Mucosa of rectum (tissue), 2 donors: Measurements from ENCODE around the gene PRKG1.

Source experiments
- H3K27ac ChIP-seq, 2 donors: one replicate each; pipeline ENCODE4 v1.7.0; 2013; ENCODE audit warnings: inconsistent platforms in 2 of 2, low read depth in 2 of 2, low read length in 2 of 2
- H3K27me3 ChIP-seq, 2 donors: one replicate each; pipeline ENCODE4 v1.7.0; 2013; ENCODE audit warnings: low read length in 2 of 2; ENCODE audit not compliant: control insufficient read depth in 2 of 2, insufficient read depth in 2 of 2
- H3K36me3 ChIP-seq, 2 donors: one replicate each; pipeline ENCODE4 v1.7.0; 2013; ENCODE audit warnings: low read length in 2 of 2; ENCODE audit not compliant: control insufficient read depth in 2 of 2, insufficient read depth in 2 of 2
- H3K4me1 ChIP-seq, 2 donors: one replicate each; pipeline ENCODE4 v1.7.0; 2013; ENCODE audit warnings: low read length in 2 of 2, mild to moderate bottlenecking in 1 of 2; ENCODE audit not compliant: control insufficient read depth in 2 of 2, insufficient read depth in 2 of 2
- H3K4me3 ChIP-seq, 2 donors: one replicate each; pipeline ENCODE4 v1.7.0; 2013; ENCODE audit warnings: low read length in 2 of 2
- H3K9ac ChIP-seq, 2 donors: one replicate each; pipeline ENCODE4 v1.7.0; 2013; ENCODE audit warnings: low read length in 2 of 2, low read depth in 1 of 2, mild to moderate bottlenecking in 1 of 2
- H3K9me3 ChIP-seq, 2 donors: one replicate each; pipeline ENCODE4 v1.7.0; 2013; ENCODE audit warnings: low read length in 2 of 2; ENCODE audit not compliant: control insufficient read depth in 2 of 2
- donor health status: healthy.
- donor health status: Normal muscosa, but diverticular disease.

The PRKG1 gene

GRCh38 chr10:51501396-51501795, 427.1 kb downstream of the PRKG1 start:
- Histone ChIP-seq H3K9ac (no peak overlapping the region), H3K4me1 (no peaks in the 10 kb centered on the region), H3K27me3 (no peaks in the 10 kb centered on the region), H3K27ac (no peak overlapping the region), H3K4me3 (no peak overlapping the region), H3K9me3 (no peaks in the 10 kb centered on the region), H3K36me3 (no peaks in the 10 kb centered on the region)

GRCh38 chr10:51502124-51502523, 427.8 kb downstream of the PRKG1 start:
- Histone ChIP-seq H3K27ac (no peak overlapping the region), H3K4me1 (no peaks in the 10 kb centered on the region), H3K36me3 (no peaks in the 10 kb centered on the region), H3K9ac (no peak overlapping the region), H3K9me3 (no peaks in the 10 kb centered on the region), H3K4me3 (no peak overlapping the region), H3K27me3 (no peaks in the 10 kb centered on the region)

- Histone ChIP-seq H3K9ac (no peak overlapping the region), H3K4me3 (no peak overlapping the region), H3K36me3 (no peaks in the 10 kb centered on the region), H3K27me3 (no peaks in the 10 kb centered on the region), H3K4me1 (no peaks in the 10 kb centered on the region), H3K27ac (no peak overlapping the region), H3K9me3 (no peaks in the 10 kb centered on the region)
Measured at GRCh38 chr10:51503378-51503777, 429.1 kb downstream of the PRKG1 start.

GRCh38 chr10:51507476-51507875, 433.2 kb downstream of the PRKG1 start:
- Histone ChIP-seq H3K9me3 (no peaks in the 10 kb centered on the region), H3K9ac (no peak overlapping the region), H3K4me1 (no peaks in the 10 kb centered on the region), H3K27ac (no peak overlapping the region), H3K27me3 (no peaks in the 10 kb centered on the region), H3K4me3 (no peak overlapping the region), H3K36me3 (no peaks in the 10 kb centered on the region)

- H3K27me3 ChIP-seq = no peaks in the 10 kb centered on the region
- H3K9ac ChIP-seq = no peak overlapping the region
- H3K4me1 ChIP-seq = no peaks in the 10 kb centered on the region
- H3K4me3 ChIP-seq = no peak overlapping the region
- H3K36me3 ChIP-seq = no peaks in the 10 kb centered on the region
- no peak overlapping the region for H3K27ac ChIP-seq
- no peaks in the 10 kb centered on the region for H3K9me3 ChIP-seq
Measured at GRCh38 chr10:51508156-51508555, 433.9 kb downstream of the PRKG1 start.

GRCh38 chr10:51510231-51510630, 435.9 kb downstream of the PRKG1 start:
- no peak overlapping the region for H3K27ac ChIP-seq
- no peaks in the 10 kb centered on the region for H3K4me1 ChIP-seq
- H3K4me3 ChIP-seq = no peak overlapping the region
- no peaks in the 10 kb centered on the region for H3K9me3 ChIP-seq
- H3K9ac ChIP-seq = no peak overlapping the region
- no peaks in the 10 kb centered on the region for H3K36me3 ChIP-seq
- H3K27me3 ChIP-seq = no peaks in the 10 kb centered on the region

- Histone ChIP-seq H3K27me3 (no peaks in the 10 kb centered on the region), H3K9me3 (no peaks in the 10 kb centered on the region), H3K27ac (no peak overlapping the region), H3K36me3 (no peaks in the 10 kb centered on the region), H3K4me3 (no peak overlapping the region), H3K4me1 (no peaks in the 10 kb centered on the region), H3K9ac (no peak overlapping the region)
Measured at GRCh38 chr10:51521605-51522004, 447.3 kb downstream of the PRKG1 start.

GRCh38 chr10:51522858-51523257, 448.6 kb downstream of the PRKG1 start:
- no peaks in the 10 kb centered on the region for H3K36me3 ChIP-seq
- H3K9me3 ChIP-seq = no peaks in the 10 kb centered on the region
- H3K27me3 ChIP-seq = no peaks in the 10 kb centered on the region
- H3K4me3 ChIP-seq = no peak overlapping the region
- no peaks in the 10 kb centered on the region for H3K4me1 ChIP-seq
- H3K9ac ChIP-seq = no peak overlapping the region
- H3K27ac ChIP-seq = no peak overlapping the region

- H3K4me3 ChIP-seq = no peak overlapping the region
- no peaks in the 10 kb centered on the region for H3K9me3 ChIP-seq
- no peaks in the 10 kb centered on the region for H3K27me3 ChIP-seq
- no peak overlapping the region for H3K27ac ChIP-seq
- no peak overlapping the region for H3K9ac ChIP-seq
- no peaks in the 10 kb centered on the region for H3K36me3 ChIP-seq
- H3K4me1 ChIP-seq = no peaks in the 10 kb centered on the region
Measured at GRCh38 chr10:51523440-51523839, 449.2 kb downstream of the PRKG1 start.

- no peaks in the 10 kb centered on the region for H3K27me3 ChIP-seq
- H3K9ac ChIP-seq = no peak overlapping the region
- no peak overlapping the region for H3K27ac ChIP-seq
- H3K4me1 ChIP-seq = no peaks in the 10 kb centered on the region
- no peak overlapping the region for H3K4me3 ChIP-seq
- H3K36me3 ChIP-seq = no peaks in the 10 kb centered on the region
- H3K9me3 ChIP-seq = no peaks in the 10 kb centered on the region
Measured at GRCh38 chr10:51524041-51524440, 449.8 kb downstream of the PRKG1 start.

- H3K27me3 ChIP-seq = no peaks in the 10 kb centered on the region
- no peaks in the 10 kb centered on the region for H3K9me3 ChIP-seq
- H3K4me3 ChIP-seq = no peak overlapping the region
- no peak overlapping the region for H3K27ac ChIP-seq
- no peaks in the 10 kb centered on the region for H3K4me1 ChIP-seq
- no peaks in the 10 kb centered on the region for H3K36me3 ChIP-seq
- no peak overlapping the region for H3K9ac ChIP-seq
Measured at GRCh38 chr10:51527522-51528219, 453.4 kb downstream of the PRKG1 start.
